Tibial nerve (tissue), 4 donors: ENCODE measurements around the gene TRABD2B.

Experiments used
- CTCF ChIP-seq, 5 experiments: fragments of 200-600 bp in 3 of 5; fragments of 450-650 bp in 2 of 5; sonication (generic) in 3 of 5; IDR thresholded peaks; one replicate each; pipeline ENCODE4 v1.5.1; 2016 to 2019; ENCODE audit warnings: antibody characterized with exemption in 5 of 5, mild to moderate bottlenecking in 3 of 5, moderate library complexity in 2 of 5
- EP300 ChIP-seq, 2 donors: sonication (generic); formaldehyde crosslinking; IDR thresholded peaks; one replicate each; pipeline ENCODE4 v1.6.1; 2017; ENCODE audit warnings: antibody characterized with exemption in 2 of 2, mild to moderate bottlenecking in 1 of 2
- POLR2A ChIP-seq, 2 donors: fragments of 450-650 bp; IDR thresholded peaks; one replicate each; pipeline ENCODE4 v1.6.1; 2017; ENCODE audit warnings: antibody characterized with exemption in 2 of 2, mild to moderate bottlenecking in 2 of 2, moderate library complexity in 2 of 2

GRCh38 chr1:47987601-47988000 is 9.6 kb downstream of the TRABD2B start:
- no peak for TF ChIP-seq POLR2A (IDR thresholded peaks at IDR 0.05)
- no peak for TF ChIP-seq CTCF (IDR thresholded peaks at IDR 0.05)
- no peak for TF ChIP-seq EP300 (IDR thresholded peaks at IDR 0.05)
